ENCODE data around the gene NCAM1. TPM values are rescaled to one million over a fixed set of nuclear protein-coding genes. Genes with fewer than 3 reads are reported as not detected.

Gene NCAM1
- total RNA-seq, 4 donors from 2014 or later: 56.3 to 193 (median 70.2) TPM

- TF ChIP-seq EP300 (IDR thresholded peaks at IDR 0.05) (no peak), POLR2AphosphoS5 (IDR thresholded peaks at IDR 0.05) (peak; percentile 74)
- no peaks in the 10 kb centered on the region for H3K9me3 ChIP-seq
- no peaks in the 10 kb centered on the region for H3K36me3 ChIP-seq
- 48 to 55% methylated on average over 6 to 7 of the region's 7 CpGs for WGBS, 2 donors (ENCODE audit: low coverage in 1 of 2)
- H3K27ac ChIP-seq: peak overlapping the region; percentile 56 to 78 (median 70)
- ATAC-seq: peak; percentile 67
- H3K27me3 ChIP-seq: no peaks in the 10 kb centered on the region
- H3K4me1 ChIP-seq: peaks cover 0 to 21% (median 6%) of the 10 kb centered on the region in 3 donors
- no peak overlapping the region for H3K4me3 ChIP-seq
These were observed 18.1 kb upstream of the NCAM1 start for GRCh38 chr11:112942966-112943643.

- Histone ChIP-seq H3K27me3 (no peaks in the 10 kb centered on the region), H3K27ac (no peak overlapping the region), H3K36me3 (no peaks in the 10 kb centered on the region), H3K9me3 (no peaks in the 10 kb centered on the region), H3K4me1 (peaks cover 0 to 27% (median 6%) of the 10 kb centered on the region in 3 donors), H3K4me3 (no peak overlapping the region)
- no peak for ATAC-seq
- 76 to 83% methylated on average over 3 of the region's 3 CpGs for WGBS, 2 donors (ENCODE audit: low coverage in 1 of 2)
- TF ChIP-seq CTCF (IDR thresholded peaks at IDR 0.05): no peak
- TF ChIP-seq POLR2A (IDR thresholded peaks at IDR 0.05): no peak
- no peak for TF ChIP-seq EP300 (IDR thresholded peaks at IDR 0.05)
- no peak for TF ChIP-seq POLR2AphosphoS5 (IDR thresholded peaks at IDR 0.05)
These were observed 14.4 kb upstream of the NCAM1 start for GRCh38 chr11:112946866-112947265.

- no peak overlapping the region for H3K4me3 ChIP-seq
- TF ChIP-seq POLR2AphosphoS5 (IDR thresholded peaks at IDR 0.05): peak; percentile 77
- no peak for TF ChIP-seq POLR2A (IDR thresholded peaks at IDR 0.05)
- TF ChIP-seq EP300 (IDR thresholded peaks at IDR 0.05): no peak
- no peak for TF ChIP-seq CTCF (IDR thresholded peaks at IDR 0.05)
- peak; percentile 58 for ATAC-seq
- no peaks in the 10 kb centered on the region for H3K36me3 ChIP-seq
- 38 to 42% methylated on average over 3 to 6 of the region's 6 CpGs for WGBS, 2 donors (ENCODE audit: low coverage in 1 of 2)
- H3K4me1 ChIP-seq: peaks cover 0 to 6% (median 0%) of the 10 kb centered on the region in 3 donors
- H3K9me3 ChIP-seq: no peaks in the 10 kb centered on the region
- no peaks in the 10 kb centered on the region for H3K27me3 ChIP-seq
- peak overlapping the region in 2 of 4 donors; percentile 23 to 53 for H3K27ac ChIP-seq
These were observed 11.2 kb upstream of the NCAM1 start for GRCh38 chr11:112949781-112950575.

GRCh38 chr11:112958670-112959069, 2.5 kb upstream of the NCAM1 start:
- Histone ChIP-seq H3K36me3 (no peaks in the 10 kb centered on the region), H3K9me3 (no peaks in the 10 kb centered on the region), H3K4me3 (no peak overlapping the region), H3K27me3 (peaks cover 10% of the 10 kb centered on the region), H3K27ac (no peak overlapping the region), H3K4me1 (peaks cover 0 to 25% (median 5%) of the 10 kb centered on the region in 3 donors)
- no peak for ATAC-seq
- TF ChIP-seq EP300 (IDR thresholded peaks at IDR 0.05) (no peak), CTCF (IDR thresholded peaks at IDR 0.05) (no peak), POLR2AphosphoS5 (IDR thresholded peaks at IDR 0.05) (no peak)
- WGBS, 2 donors (ENCODE audit: low coverage in 1 of 2): 37 to 72% methylated on average over 4 of the region's 4 CpGs

GRCh38 chr11:112961751-112962578, 745 bp downstream of the NCAM1 start:
- peaks cover 10% of the 10 kb centered on the region for H3K27me3 ChIP-seq
- TF ChIP-seq POLR2AphosphoS5 (IDR thresholded peaks at IDR 0.05): no peak
- no peak for TF ChIP-seq EP300 (IDR thresholded peaks at IDR 0.05)
- TF ChIP-seq CTCF (IDR thresholded peaks at IDR 0.05): no peak
- TF ChIP-seq POLR2A (IDR thresholded peaks at IDR 0.05): no peak
- WGBS, 2 donors (ENCODE audit: low coverage in 1 of 2): 0% methylated on average over 19 of the region's 82 CpGs; no CpG with 5 or more reads in 1 of the 2 donors
- H3K4me3 ChIP-seq: peak overlapping the region; percentile 66 to 75
- H3K9me3 ChIP-seq: no peaks in the 10 kb centered on the region
- peaks cover 0 to 36% (median 5%) of the 10 kb centered on the region in 3 donors for H3K4me1 ChIP-seq
- no peak for ATAC-seq
- peak overlapping the region; percentile 6 to 87 (median 82) for H3K27ac ChIP-seq
- no peaks in the 10 kb centered on the region for H3K36me3 ChIP-seq
